Right lobe of liver (tissue), 4 donors: ENCODE measurements around the gene COL23A1.

Experiments used
- CTCF ChIP-seq, 4 donors: fragments of 200-600 bp in 3 of 4; fragments of 450-650 bp in 1 of 4; IDR thresholded peaks; one replicate each; pipeline versions ENCODE4 v1.5.1 to v1.8.0; 2016 to 2022; ENCODE audit warnings: antibody characterized with exemption in 4 of 4, mild to moderate bottlenecking in 2 of 4
- POLR2A ChIP-seq: fragments of 450-650 bp; IDR thresholded peaks from one replicate; pipeline ENCODE4 v1.6.1; 2017; ENCODE audit warnings: antibody characterized with exemption, mild to moderate bottlenecking
- donor health status: DM: no; HTN: no; CAD: no.
- donor health status: DM: no; HTN: no; CAD: no.
- donor health status: DM: no; HTN: yes; CAD: no.

DNA sequence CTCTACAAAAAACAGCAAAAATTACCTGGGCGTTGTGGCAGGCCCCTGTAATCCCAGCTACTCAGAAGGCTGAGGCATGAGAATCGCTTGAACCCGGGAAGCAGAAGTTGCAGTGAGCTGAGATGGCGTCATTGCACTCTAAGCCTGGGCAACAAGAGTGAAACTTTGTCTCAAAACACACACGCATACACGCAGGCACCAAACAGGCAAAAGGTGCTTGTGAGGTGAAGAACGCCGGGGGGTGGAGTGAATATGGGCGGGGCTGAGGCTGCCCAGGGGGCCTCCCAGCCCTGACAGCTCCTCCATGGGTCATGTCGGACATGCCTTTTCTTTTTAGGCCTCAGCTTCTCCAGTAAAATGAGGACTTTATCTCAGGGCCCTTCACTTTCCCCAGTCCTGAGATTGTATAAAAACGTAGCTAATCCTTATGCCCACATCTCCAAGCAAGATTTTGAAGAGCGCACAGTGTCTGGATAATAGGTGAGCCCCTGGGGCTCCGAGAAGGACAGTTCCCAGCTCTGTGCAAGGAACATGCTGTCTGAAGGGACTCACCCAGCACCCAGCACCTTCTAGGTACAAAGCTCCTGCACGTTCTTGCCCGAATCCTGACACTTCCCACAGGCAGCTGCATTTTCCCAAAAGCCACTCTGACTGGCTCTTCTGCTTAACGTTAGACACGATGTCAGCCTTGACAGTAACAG is 168.3 kb downstream of the COL23A1 start:
- TF ChIP-seq CTCF (IDR thresholded peaks at IDR 0.05) (no peak), POLR2A (no peak)
